H1 (cell line): ENCODE measurements around the gene EPHA3. TPM values are rescaled to one million over a fixed set of nuclear protein-coding genes. Genes with fewer than 3 reads are reported as not detected.

ENCODE experiments used
- ASH2L ChIP-seq: fragments of 200-600, 300-600 bp; sonication (generic); IDR thresholded peaks from one replicate; pipeline ENCODE4 v1.7.1; 2017; ENCODE audit warnings: low read length
- CHD7 ChIP-seq: fragments of 300-600 bp; sonication (generic); IDR thresholded peaks from 2 replicates; pipeline ENCODE4 v1.7.1; 2012; ENCODE audit warnings: low read length, moderate library complexity, mild to moderate bottlenecking, inconsistent platforms; ENCODE audit not compliant: insufficient replicate concordance
- POLR2A ChIP-seq, 2 experiments: IDR thresholded peaks; 1 replicate in 1 of 2; 2 replicates in 1 of 2; pipeline ENCODE4 v1.6.1; 2011; ENCODE audit warnings: low read depth in 2 of 2, low read length in 2 of 2, mild to moderate bottlenecking in 2 of 2; ENCODE audit errors: control extremely low read depth in 1 of 2
- POLR2AphosphoS5 ChIP-seq: IDR thresholded peaks from 2 replicates; pipeline ENCODE4 v1.6.1; 2011; ENCODE audit warnings: low read depth, low read length
- RNF2 ChIP-seq: fragments of 200-900, 300-1000 bp; sonication (generic); IDR thresholded peaks from 2 replicates; pipeline ENCODE4 v1.7.1; 2016; ENCODE audit warnings: borderline replicate concordance, low read depth, mild to moderate bottlenecking, antibody characterized with exemption, low read length; ENCODE audit not compliant: poor library complexity, severe bottlenecking; ENCODE audit errors: missing control alignments
- SIX5 ChIP-seq: IDR thresholded peaks from 2 replicates; pipeline ENCODE4 v1.6.1; 2011; ENCODE audit warnings: mild to moderate bottlenecking, low read depth, low read length
- USF2 ChIP-seq: IDR thresholded peaks from 2 replicates; pipeline ENCODE4 v1.6.1; 2011; ENCODE audit warnings: low read length, improper control_type of control experiment
- polyA plus RNA-seq, 7 experiments: library from polyadenylated mRNA; depleted of rRNA in 3 of 7; stranded (reverse) in 5 of 7; unstranded in 2 of 7; fragments of >200 nt in 5 of 7; fragments of 200-250 nt in 2 of 7; gene quantifications; 1 replicate in 5 of 7; 2 replicates in 1 of 7; 4 replicates in 1 of 7; pipeline versions ENCODE4 v1.2.1 to v1.2.3, GENCODE V29; 2011 to 2013; ENCODE audit warnings: missing spikeins in 2 of 7, mixed read lengths in 2 of 7
- total RNA-seq: library from RNA; stranded (reverse); fragmentation: NEBNext Ultra II Directional; extraction: Animal tissue kit (Norgen Biotek cat#: 25700); gene quantifications from 2 replicates; pipeline ENCODE4 v1.2.1, GENCODE V29; 2021
- TF ChIP-seq, protein P1 (sequence below): IDR thresholded peaks from 2 replicates; pipeline ENCODE4 v1.6.1; 2012; ENCODE audit warnings: inconsistent platforms
- TF ChIP-seq, protein P2 (sequence below): IDR thresholded peaks from 2 replicates; pipeline ENCODE4 v1.6.1; 2012; ENCODE audit warnings: inconsistent platforms

The EPHA3 gene
- total and polyA plus RNA-seq, 2 of the 8 experiments (the other 6 are each of a cell fraction or from before 2014, with no cell fraction given) = 0.09 to 0.22 TPM

DNA sequence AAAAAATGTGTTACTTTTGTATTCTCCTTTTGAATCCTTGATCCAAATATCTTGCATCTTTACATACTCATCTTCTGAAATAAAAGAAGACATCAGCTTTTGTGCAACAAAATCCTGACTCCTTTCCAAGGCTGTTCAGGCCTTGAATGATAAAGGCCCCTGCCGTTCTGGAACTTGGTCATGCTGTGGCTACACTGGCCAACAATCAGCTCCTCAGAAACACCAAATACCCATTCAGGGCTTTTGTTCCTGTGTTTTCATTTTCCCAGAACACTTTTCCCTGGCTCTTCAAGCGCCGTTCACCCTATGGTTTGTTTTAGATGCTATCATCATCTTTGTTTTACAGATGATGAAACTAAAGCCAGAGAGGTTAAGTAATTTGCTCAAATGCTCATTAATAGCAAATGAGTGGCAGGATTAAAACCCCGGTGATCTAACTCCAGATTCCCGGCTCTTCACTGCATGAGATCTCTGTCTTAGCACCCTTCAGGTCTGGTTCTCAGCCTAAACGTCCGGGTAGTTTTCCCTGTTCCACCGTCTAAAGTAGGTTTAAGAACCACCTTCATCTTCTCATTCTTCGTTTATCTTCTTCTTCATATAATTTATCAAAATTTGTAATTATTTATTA lies 58.3 kb downstream of the EPHA3 start (continued):
- TF ChIP-seq CHD7 (peak; percentile 92), POLR2AphosphoS5 (no peak), RNF2 (no peak), ASH2L (no peak), SIX5 (no peak), USF2 (no peak), POLR2A (IDR thresholded peaks at IDR 0.05; ENCODE audit: control extremely low read depth in 1 of 2, low read depth in 2 of 2, low read length in 2 of 2) (no peak)
- TF ChIP-seq, protein P1, sequence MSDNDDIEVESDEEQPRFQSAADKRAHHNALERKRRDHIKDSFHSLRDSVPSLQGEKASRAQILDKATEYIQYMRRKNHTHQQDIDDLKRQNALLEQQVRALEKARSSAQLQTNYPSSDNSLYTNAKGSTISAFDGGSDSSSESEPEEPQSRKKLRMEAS = no peak
- TF ChIP-seq, protein P2, sequence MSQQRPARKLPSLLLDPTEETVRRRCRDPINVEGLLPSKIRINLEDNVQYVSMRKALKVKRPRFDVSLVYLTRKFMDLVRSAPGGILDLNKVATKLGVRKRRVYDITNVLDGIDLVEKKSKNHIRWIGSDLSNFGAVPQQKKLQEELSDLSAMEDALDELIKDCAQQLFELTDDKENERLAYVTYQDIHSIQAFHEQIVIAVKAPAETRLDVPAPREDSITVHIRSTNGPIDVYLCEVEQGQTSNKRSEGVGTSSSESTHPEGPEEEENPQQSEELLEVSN = no peak
